ENCODE results near the gene CIAO2B. TPM values are rescaled to one million over a fixed set of nuclear protein-coding genes. Genes with fewer than 3 reads are reported as not detected.
A peak's percentile ranks its signal among the peaks of the same experiment; 100 is the strongest.

The CIAO2B gene
- total RNA-seq, 1 experiment from 2014 or later: 83.0 TPM

- no peak overlapping the region for H4K91ac ChIP-seq (ENCODE audit: insufficient read length, low read depth, low read length)
- no peaks in the 10 kb centered on the region for H3K4me1 ChIP-seq (ENCODE audit: insufficient read depth, low read length)
- no peak overlapping the region for H3K56ac ChIP-seq (ENCODE audit: insufficient read length, low read depth, low read length)
- Mint-ChIP-seq H3K27me3 (ENCODE audit: low read depth) (peaks cover 62% of the 10 kb centered on the region), H3K4me3 (peak overlapping the region in 1 of 2 experiments; percentile 85; a peak in 1 of 5 replicates), H3K4me1 (peaks cover 13 to 15% of the 10 kb centered on the region in 2 experiments), H3K9me3 (no peaks in the 10 kb centered on the region; a peak in 1 of 5 replicates), H3K27ac (no peak overlapping the region), H3K36me3 (ENCODE audit: insufficient read depth in 1 of 3, low read depth in 3 of 3) (no peaks in the 10 kb centered on the region)
- no peak overlapping the region for H3K9ac ChIP-seq (ENCODE audit: extremely low read depth, insufficient read length, low read length)
- no peak overlapping the region for H2AFZ ChIP-seq (ENCODE audit: low read length)
- H3K4ac ChIP-seq (ENCODE audit: low read depth, low read length): no peak overlapping the region; the same call in 1 of the 2 replicates
- H4K20me1 ChIP-seq (ENCODE audit: control insufficient read depth, insufficient read depth, insufficient read length): no peaks in the 10 kb centered on the region
- H3K4me2 ChIP-seq (ENCODE audit: insufficient read depth, insufficient read length, low read length): no peak overlapping the region
- H3K9me3 ChIP-seq (ENCODE audit: control insufficient read depth, low read depth, low read length): no peaks in the 10 kb centered on the region
- H3K27me3 ChIP-seq (ENCODE audit: insufficient read depth, low read length): peaks cover 15% of the 10 kb centered on the region; the same call in 1 of the 2 replicates
- H3T11ph ChIP-seq (ENCODE audit: low read length): no peak overlapping the region
- H3K27ac ChIP-seq (ENCODE audit: insufficient read length, low read depth, low read length): no peak overlapping the region
- H3K14ac ChIP-seq (ENCODE audit: insufficient read depth, low read length): peak overlapping the region; percentile 76; the same call in 1 of the 2 replicates
- TF ChIP-seq CTCF (conservative IDR thresholded peaks at IDR 0.05): no peak
- DNase-seq: no peak
- WGBS (ENCODE audit: extremely low coverage, insufficient read length, low lambda C conversion rate): no CpG with 5 or more reads among the region's 5 CpGs
- no peak overlapping the region for H2BK5ac ChIP-seq (ENCODE audit: insufficient read length, low read length)
- no peak overlapping the region for H2BK15ac ChIP-seq (ENCODE audit: low read depth, low read length)
- no peak overlapping the region for H4K8ac ChIP-seq (replicated peaks; ENCODE audit: insufficient read length, low read depth, low read length)
- no peaks in the 10 kb centered on the region for H3K79me1 ChIP-seq (ENCODE audit: insufficient read depth, low read depth, low read length, poor library complexity, severe bottlenecking)
- no peak overlapping the region for H2BK120ac ChIP-seq (ENCODE audit: low read depth, low read length, poor library complexity, severe bottlenecking)
- H2AK5ac ChIP-seq (ENCODE audit: insufficient read length, low read length): no peak overlapping the region
- H2BK12ac ChIP-seq (ENCODE audit: insufficient read length, low read depth, low read length): no peak overlapping the region
- no peaks in the 10 kb centered on the region for H3K79me2 ChIP-seq (ENCODE audit: insufficient read depth, low read length)
- H3K18ac ChIP-seq (ENCODE audit: insufficient read length, low read depth, low read length): no peak overlapping the region
- no peak overlapping the region for H2BK20ac ChIP-seq (ENCODE audit: low read depth, low read length, poor library complexity, severe bottlenecking)
- H3K23ac ChIP-seq (ENCODE audit: insufficient read length, low read depth, low read length): no peak overlapping the region
- H4K5ac ChIP-seq (ENCODE audit: insufficient read length, low read depth, low read length): no peak overlapping the region
- peaks cover 5% of the 10 kb centered on the region for H3K23me2 ChIP-seq (ENCODE audit: insufficient read length, low read depth, low read length, poor library complexity, severe bottlenecking)
These were observed 7.8 kb downstream of the CIAO2B start for GRCh38 chr16:66926171-66926947.
